Suprapubic skin (tissue), 4 donors: ENCODE data around the gene AFG1L. TPM values are rescaled to one million over a fixed set of nuclear protein-coding genes. Genes with fewer than 3 reads are reported as not detected.
"Not testable (repeated sequence)": the region's sequence is repeated elsewhere in the genome, so short reads cannot be mapped to it uniquely, and the experiment has no call there.

ENCODE experiments used
- DNase-seq, 2 donors: peaks; one replicate each; pipeline ENCODE4 v3.0.0-alpha.2; 2019; ENCODE audit warnings: low spot score in 2 of 2
- H3K27ac ChIP-seq: fragments of 200-600 bp; sonication (generic); one replicate; pipeline ENCODE4 v1.5.1; 2019
- H3K27me3 ChIP-seq: fragments of 200-600 bp; sonication (generic); one replicate; pipeline ENCODE4 v1.5.1; 2019
- H3K36me3 ChIP-seq: fragments of 200-600 bp; sonication (generic); one replicate; pipeline ENCODE4 v1.5.1; 2019
- H3K4me1 ChIP-seq: fragments of 200-600 bp; sonication (generic); one replicate; pipeline ENCODE4 v1.5.1; 2019
- H3K4me3 ChIP-seq: fragments of 200-600 bp; sonication (generic); one replicate; pipeline ENCODE4 v1.5.1; 2019; ENCODE audit warnings: mild to moderate bottlenecking
- H3K9me3 ChIP-seq: fragments of 200-600 bp; sonication (generic); one replicate; pipeline ENCODE4 v1.5.1; 2019
- CTCF ChIP-seq, 2 donors: fragments of 200-600 bp in 1 of 2; fragments of 450-650 bp in 1 of 2; sonication (generic) in 1 of 2; IDR thresholded peaks; one replicate each; pipeline ENCODE4 v1.5.1; 2016 to 2019; ENCODE audit warnings: antibody characterized with exemption in 2 of 2, mild to moderate bottlenecking in 1 of 2, moderate library complexity in 1 of 2
- EP300 ChIP-seq: sonication (generic); formaldehyde crosslinking; IDR thresholded peaks from one replicate; pipeline ENCODE4 v1.6.1; 2017; ENCODE audit warnings: antibody characterized with exemption
- POLR2A ChIP-seq, 2 donors: fragments of 450-650 bp; IDR thresholded peaks; one replicate each; pipeline ENCODE4 v1.6.1; 2017; ENCODE audit warnings: antibody characterized with exemption in 2 of 2, mild to moderate bottlenecking in 2 of 2, moderate library complexity in 2 of 2
- POLR2AphosphoS5 ChIP-seq, 3 donors: sonication (generic); formaldehyde crosslinking; IDR thresholded peaks; one replicate each; pipeline ENCODE4 v1.6.1; 2017; ENCODE audit warnings: antibody characterized with exemption in 3 of 3
- WGBS: methylation state at CpG from one replicate; pipeline ENCODE4 v1.1.5; 2018; 5-methylcytosine and 5-hydroxymethylcytosine counted together
- total RNA-seq, 4 donors: library from RNA; depleted of rRNA; stranded (reverse); fragments of >200 nt; gene quantifications; one replicate each; pipeline ENCODE4 v1.1.0, GENCODE V29; 2016

AFG1L gene
- total RNA-seq, 4 donors from 2014 or later: 1.3 to 7.4 (median 3.0) TPM

GRCh38 chr6:108380876-108381275 is 86.0 kb downstream of the AFG1L start:
- Histone ChIP-seq H3K9me3 (no peaks in the 10 kb centered on the region), H3K4me1 (peaks cover 8% of the 10 kb centered on the region), H3K4me3 (no peak overlapping the region), H3K27me3 (no peaks in the 10 kb centered on the region), H3K27ac (no peak overlapping the region), H3K36me3 (no peaks in the 10 kb centered on the region)
- TF ChIP-seq POLR2A (IDR thresholded peaks at IDR 0.05): no peak
- no peak for TF ChIP-seq EP300
- no peak for TF ChIP-seq POLR2AphosphoS5 (IDR thresholded peaks at IDR 0.05)
- no peak for TF ChIP-seq CTCF (IDR thresholded peaks at IDR 0.05)
- WGBS: 72% methylated on average over 3 of the region's 3 CpGs
- no peak for DNase-seq

- no peaks in the 10 kb centered on the region for H3K27me3 ChIP-seq
- no peak overlapping the region for H3K27ac ChIP-seq
- no peaks in the 10 kb centered on the region for H3K9me3 ChIP-seq
- peaks cover 8% of the 10 kb centered on the region for H3K4me1 ChIP-seq
- 53% methylated on average over 1 of the region's 1 CpG for WGBS
- H3K36me3 ChIP-seq: no peaks in the 10 kb centered on the region
- TF ChIP-seq POLR2AphosphoS5 (IDR thresholded peaks at IDR 0.05) (no peak), EP300 (no peak), POLR2A (IDR thresholded peaks at IDR 0.05) (no peak), CTCF (IDR thresholded peaks at IDR 0.05) (no peak)
- DNase-seq: no peak
- no peak overlapping the region for H3K4me3 ChIP-seq
Observed at GRCh38 chr6:108383981-108384380, 89.1 kb downstream of the AFG1L start.

GRCh38 chr6:108389190-108389589 is 94.3 kb downstream of the AFG1L start:
- not testable (repeated sequence) for H3K27me3 ChIP-seq, H3K9me3 ChIP-seq, H3K36me3 ChIP-seq, DNase-seq, H3K4me3 ChIP-seq, H3K4me1 ChIP-seq, H3K27ac ChIP-seq
- WGBS: 96% methylated on average over 4 of the region's 4 CpGs

GRCh38 chr6:108395297-108395696 is 100.4 kb downstream of the AFG1L start:
- TF ChIP-seq CTCF (IDR thresholded peaks at IDR 0.05) (no peak), EP300 (no peak), POLR2AphosphoS5 (IDR thresholded peaks at IDR 0.05) (no peak), POLR2A (IDR thresholded peaks at IDR 0.05) (no peak)
- Histone ChIP-seq H3K4me3 (no peak overlapping the region), H3K9me3 (no peaks in the 10 kb centered on the region), H3K36me3 (no peaks in the 10 kb centered on the region), H3K27me3 (no peaks in the 10 kb centered on the region), H3K4me1 (no peaks in the 10 kb centered on the region), H3K27ac (no peak overlapping the region)
- no peak for DNase-seq
- WGBS: 98% methylated on average over 2 of the region's 2 CpGs

DNA sequence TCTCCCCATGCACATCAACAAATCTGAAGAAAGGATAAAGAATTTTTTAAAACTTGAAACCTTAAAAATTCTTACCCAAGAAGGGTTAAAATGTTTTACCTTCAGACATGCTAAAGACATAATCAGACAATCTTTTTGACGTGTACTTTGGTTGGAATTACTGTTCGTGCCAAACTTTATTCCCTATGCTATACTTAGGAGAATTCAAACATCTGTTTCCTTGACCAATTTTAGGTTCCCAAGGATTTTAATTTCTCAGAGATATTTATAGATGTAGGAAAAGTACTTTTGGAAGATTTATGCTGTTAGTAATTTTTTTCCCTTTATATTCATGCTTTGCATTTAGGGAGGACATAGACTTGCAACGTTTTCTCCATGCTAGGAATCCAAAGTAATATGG is 108.4 kb downstream of the AFG1L start:
- TF ChIP-seq POLR2A (IDR thresholded peaks at IDR 0.05) (no peak), CTCF (IDR thresholded peaks at IDR 0.05) (no peak), POLR2AphosphoS5 (IDR thresholded peaks at IDR 0.05) (no peak), EP300 (no peak)
- H3K27ac ChIP-seq: no peak overlapping the region
- H3K27me3 ChIP-seq: no peaks in the 10 kb centered on the region
- no peaks in the 10 kb centered on the region for H3K9me3 ChIP-seq
- 31% methylated on average over 3 of the region's 3 CpGs for WGBS
- H3K4me3 ChIP-seq: no peak overlapping the region
- no peak for DNase-seq
- no peaks in the 10 kb centered on the region for H3K4me1 ChIP-seq
- no peaks in the 10 kb centered on the region for H3K36me3 ChIP-seq

- Histone ChIP-seq H3K9me3 (no peaks in the 10 kb centered on the region), H3K4me3 (no peak overlapping the region)
- no peak for TF ChIP-seq POLR2AphosphoS5 (IDR thresholded peaks at IDR 0.05)
- no peak for TF ChIP-seq CTCF (IDR thresholded peaks at IDR 0.05)
- TF ChIP-seq EP300: no peak
Observed at GRCh38 chr6:108406943-108407342, 112.1 kb downstream of the AFG1L start.

More at GRCh38 chr6:108406943-108407342, 112.1 kb downstream of the AFG1L start:
- Histone ChIP-seq H3K4me1 (no peaks in the 10 kb centered on the region), H3K27ac (no peak overlapping the region), H3K36me3 (no peaks in the 10 kb centered on the region), H3K27me3 (no peaks in the 10 kb centered on the region)
- no peak for DNase-seq
- 93% methylated on average over 2 of the region's 2 CpGs for WGBS
